GM10266 (cell line): ENCODE data around the gene ATM.
"Not testable (repeated sequence)": the region's sequence is repeated elsewhere in the genome, so short reads cannot be mapped to it uniquely, and the experiment has no call there.

Experiments
- DNase-seq: peaks from one replicate; pipeline ENCODE4 v3.0.0; 2012; ENCODE audit errors: extremely low spot score
- TF ChIP-seq, protein P1 (sequence below): IDR thresholded peaks from 2 replicates; pipeline ENCODE4 v1.5.1; 2012; ENCODE audit warnings: mild to moderate bottlenecking, low read depth; ENCODE audit not compliant: control insufficient read depth, insufficient read depth; ENCODE audit errors: missing control alignments

Gene ATM

DNA sequence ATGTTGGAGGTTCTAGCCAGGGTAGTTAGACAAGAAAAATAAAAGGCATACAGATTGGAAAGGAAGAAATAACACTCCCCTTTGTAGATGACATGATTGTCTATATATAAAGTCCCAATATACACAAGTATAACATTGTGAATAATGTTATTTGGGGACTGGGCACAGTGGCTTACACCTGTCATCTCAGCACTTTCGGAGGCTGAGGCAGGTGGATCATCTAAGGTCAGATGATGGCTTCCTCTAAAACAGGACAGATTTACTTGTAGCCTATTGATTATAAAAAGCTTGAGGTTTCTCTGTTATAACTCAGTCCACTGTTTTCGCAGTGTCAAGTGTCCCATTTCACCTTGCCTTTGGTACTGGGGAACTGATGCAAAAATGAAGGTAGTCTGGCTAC, 19.6 kb downstream of the ATM start:
- TF ChIP-seq, protein P1, sequence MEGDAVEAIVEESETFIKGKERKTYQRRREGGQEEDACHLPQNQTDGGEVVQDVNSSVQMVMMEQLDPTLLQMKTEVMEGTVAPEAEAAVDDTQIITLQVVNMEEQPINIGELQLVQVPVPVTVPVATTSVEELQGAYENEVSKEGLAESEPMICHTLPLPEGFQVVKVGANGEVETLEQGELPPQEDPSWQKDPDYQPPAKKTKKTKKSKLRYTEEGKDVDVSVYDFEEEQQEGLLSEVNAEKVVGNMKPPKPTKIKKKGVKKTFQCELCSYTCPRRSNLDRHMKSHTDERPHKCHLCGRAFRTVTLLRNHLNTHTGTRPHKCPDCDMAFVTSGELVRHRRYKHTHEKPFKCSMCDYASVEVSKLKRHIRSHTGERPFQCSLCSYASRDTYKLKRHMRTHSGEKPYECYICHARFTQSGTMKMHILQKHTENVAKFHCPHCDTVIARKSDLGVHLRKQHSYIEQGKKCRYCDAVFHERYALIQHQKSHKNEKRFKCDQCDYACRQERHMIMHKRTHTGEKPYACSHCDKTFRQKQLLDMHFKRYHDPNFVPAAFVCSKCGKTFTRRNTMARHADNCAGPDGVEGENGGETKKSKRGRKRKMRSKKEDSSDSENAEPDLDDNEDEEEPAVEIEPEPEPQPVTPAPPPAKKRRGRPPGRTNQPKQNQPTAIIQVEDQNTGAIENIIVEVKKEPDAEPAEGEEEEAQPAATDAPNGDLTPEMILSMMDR, result no peak

DNA sequence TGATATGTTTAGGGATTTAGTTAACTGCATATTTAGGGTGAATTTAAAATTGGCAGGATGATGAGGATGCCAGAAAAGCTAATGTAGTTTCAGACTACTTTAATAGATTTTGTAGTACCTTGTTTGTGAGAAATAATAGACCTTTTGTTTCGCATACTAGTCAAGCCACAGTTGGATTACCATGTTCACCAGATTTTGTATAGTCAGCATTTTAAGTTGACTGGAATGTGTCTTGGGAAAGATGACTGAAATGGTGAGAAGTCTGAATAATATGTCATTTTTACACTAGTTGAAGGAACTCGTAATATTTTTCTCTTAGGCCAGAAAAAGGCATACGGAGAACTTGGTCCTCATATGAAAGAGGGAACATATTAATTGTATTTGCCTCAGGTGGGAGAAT, 23.4 kb downstream of the ATM start:
- TF ChIP-seq, protein P1, result no peak
- DNase-seq, result no peak

More for the DNA sequence above, 19.6 kb downstream of the ATM start:
- no peak for DNase-seq

DNA sequence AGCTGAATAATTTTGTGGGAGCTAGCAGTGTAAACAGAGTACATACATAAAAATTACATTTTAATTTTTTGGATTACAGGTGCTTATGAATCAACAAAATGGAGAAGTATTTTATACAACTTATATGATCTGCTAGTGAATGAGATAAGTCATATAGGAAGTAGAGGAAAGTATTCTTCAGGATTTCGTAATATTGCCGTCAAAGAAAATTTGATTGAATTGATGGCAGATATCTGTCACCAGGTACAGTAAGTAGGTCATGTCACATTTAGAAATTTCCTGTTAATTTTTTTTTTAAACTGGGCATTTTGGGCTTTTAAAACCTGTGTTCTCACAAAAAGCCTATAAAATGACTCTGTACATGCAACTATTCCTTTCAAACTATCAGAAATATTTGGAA, 24.0 kb downstream of the ATM start:
- DNase-seq, result no peak

DNA sequence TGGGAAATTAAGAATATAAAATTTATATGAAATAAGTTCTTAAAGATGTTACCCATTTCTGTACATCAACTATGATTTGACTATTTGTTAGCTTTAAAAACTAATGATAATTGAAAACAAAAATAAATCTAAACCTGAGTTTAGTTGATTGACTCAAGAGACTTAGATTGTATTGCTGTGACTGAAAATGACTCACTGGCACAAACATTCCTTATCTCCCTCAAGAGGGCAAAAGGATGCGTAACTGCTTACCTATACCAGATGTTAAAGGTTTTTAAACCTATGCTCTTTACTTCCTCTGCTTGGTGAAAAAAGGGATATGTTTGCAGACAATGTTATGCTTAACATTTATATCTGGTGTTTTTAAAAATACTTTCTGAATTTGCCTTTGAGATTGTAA, 30.3 kb downstream of the ATM start:
- TF ChIP-seq, protein P1, result no peak
- no peak for DNase-seq

More for the DNA sequence above, 24.0 kb downstream of the ATM start:
- TF ChIP-seq, protein P1, result no peak

DNA sequence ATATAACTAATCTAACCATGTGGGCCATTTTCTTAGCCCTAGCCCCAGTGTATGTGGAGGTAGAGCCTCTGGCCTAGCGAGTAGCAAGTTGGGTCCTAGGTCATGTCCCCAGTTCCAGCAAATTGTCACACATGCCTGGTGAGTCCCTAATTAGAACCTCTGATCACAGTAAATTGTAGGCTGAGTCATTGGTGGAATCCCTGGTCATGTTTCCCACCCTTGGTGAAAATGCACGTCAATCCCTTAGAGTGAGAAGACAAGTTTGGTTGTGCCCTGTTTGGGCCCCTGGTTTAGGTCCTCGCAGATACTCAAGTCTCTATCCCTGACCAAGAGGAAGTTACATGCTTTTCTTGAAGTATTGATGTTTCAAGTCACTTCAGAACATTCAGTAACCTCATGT, 46.7 kb downstream of the ATM start:
- TF ChIP-seq, protein P1, result no peak
- no peak for DNase-seq

DNA sequence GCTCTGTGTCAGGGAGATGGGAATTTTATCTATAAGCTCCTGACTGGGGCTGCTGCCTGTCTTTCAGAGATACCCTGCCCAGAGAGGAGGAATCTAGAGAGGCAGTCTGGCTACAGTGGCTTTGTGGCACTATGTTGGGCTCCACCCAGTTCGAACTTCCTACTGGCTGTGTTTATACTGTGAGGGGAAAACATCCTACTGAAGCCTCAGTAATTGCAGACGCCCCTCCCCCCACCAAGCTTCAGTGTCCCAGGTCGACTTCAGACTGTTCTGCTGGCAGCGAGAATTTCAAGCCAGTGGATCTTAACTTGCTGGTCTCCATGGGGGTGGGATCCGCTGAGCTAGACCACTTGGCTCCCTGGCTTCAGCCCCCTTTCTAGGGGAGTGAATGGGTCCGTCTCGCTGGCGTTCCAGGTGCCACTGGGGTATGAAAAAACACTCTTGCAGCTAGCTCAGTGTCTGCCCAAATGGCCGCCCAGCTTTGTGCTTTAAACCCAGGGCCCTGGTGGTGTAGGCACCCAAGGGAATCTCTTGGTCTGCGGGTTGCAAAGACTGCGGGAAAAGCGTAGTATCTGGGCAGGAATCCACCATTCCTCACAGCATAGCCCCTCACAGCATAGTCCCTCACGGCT, 54.2 kb downstream of the ATM start:
- DNase-seq, result not testable (repeated sequence)

DNA sequence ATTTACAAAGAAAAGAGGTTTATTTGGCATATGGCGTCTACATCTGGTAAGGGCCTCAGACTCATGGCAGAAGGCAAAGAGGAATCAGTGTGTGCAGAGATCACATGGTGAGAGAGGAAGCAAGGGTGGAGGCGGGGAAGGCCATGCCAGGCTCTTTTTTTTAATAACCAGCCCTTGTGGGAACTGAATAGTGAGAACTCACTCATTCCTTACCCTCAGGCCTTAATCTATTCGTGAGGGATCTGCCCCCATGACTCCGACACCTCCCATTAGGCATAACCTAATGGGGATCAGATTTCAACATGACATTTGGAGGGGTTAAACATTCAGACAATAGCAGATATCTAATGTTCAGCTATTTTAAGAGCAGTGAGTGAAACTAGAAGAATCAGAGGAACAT, 55.7 kb downstream of the ATM start:
- TF ChIP-seq, protein P1, result no peak
- DNase-seq, result no peak

DNA sequence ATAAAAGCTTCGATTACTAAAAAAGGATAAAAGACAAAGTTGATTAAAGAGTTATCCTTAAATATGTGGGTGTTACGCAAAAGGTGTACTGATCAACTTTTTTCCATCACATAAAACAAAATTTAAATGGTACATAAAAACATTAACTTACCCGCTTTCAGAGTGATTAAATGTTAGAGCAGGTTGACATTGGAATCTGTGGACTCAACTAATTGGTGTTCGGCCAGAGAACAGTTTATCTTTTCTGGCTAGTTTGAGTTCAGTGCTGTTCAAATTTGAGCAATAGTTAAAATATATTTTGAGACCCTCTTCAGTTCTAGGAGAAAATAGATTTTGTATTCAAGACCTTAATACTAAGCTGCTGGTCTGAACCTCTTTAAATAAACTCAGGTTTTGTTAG, 56.1 kb downstream of the ATM start:
- TF ChIP-seq, protein P1, result no peak
- DNase-seq, result no peak
